Measurements from ENCODE around the gene KDM5C.

Gene KDM5C

GRCh38 chrX:53261355-53261972 lies 36.5 kb upstream of the KDM5C start:
- no peaks in the 10 kb centered on the region for H3K36me3 ChIP-seq (ENCODE audit: control insufficient read depth in 1 of 2, insufficient read depth in 2 of 2, low read length in 2 of 2)
- no peaks in the 10 kb centered on the region for H3K9me3 ChIP-seq (ENCODE audit: control insufficient read depth in 1 of 2, low read length in 2 of 2)
- no peaks in the 10 kb centered on the region for H3K27me3 ChIP-seq (ENCODE audit: control insufficient read depth in 1 of 2, insufficient read depth in 2 of 2, low read length in 2 of 2)
- peaks cover 9 to 13% of the 10 kb centered on the region in 2 donors for H3K4me1 ChIP-seq (ENCODE audit: control insufficient read depth in 1 of 2, insufficient read depth in 2 of 2, low read length in 2 of 2)
- H3K27ac ChIP-seq (ENCODE audit: low read depth, low read length): no peak overlapping the region
- no peak overlapping the region for H3K4me3 ChIP-seq (ENCODE audit: low read depth in 1 of 2, low read length in 2 of 2)
- no peak overlapping the region for H3K9ac ChIP-seq (ENCODE audit: low read depth in 1 of 2, low read length in 2 of 2)

DNA sequence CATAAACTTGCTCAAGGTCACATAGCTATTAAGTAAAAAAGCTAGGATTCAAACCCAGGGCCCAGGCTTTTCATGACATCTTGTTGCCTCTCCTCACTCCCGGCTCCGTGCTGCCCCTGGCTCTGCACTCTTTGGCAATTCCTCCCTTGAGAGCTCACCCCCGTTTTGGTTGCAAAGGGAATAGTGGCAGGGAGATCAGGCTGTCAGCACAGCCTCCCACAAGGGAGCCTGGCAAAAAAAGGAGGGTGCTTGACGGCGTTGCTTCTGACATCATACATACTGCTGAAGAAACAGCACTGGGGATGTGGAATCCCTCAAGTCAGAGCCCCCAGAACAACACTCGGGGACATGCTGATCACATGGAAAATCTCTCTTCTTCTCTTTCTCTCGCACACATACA lies 35.8 kb upstream of the KDM5C start:
- H3K36me3 ChIP-seq (ENCODE audit: control insufficient read depth in 1 of 2, insufficient read depth in 2 of 2, low read length in 2 of 2): no peaks in the 10 kb centered on the region
- H3K27ac ChIP-seq (ENCODE audit: low read depth, low read length): no peak overlapping the region
- H3K4me1 ChIP-seq (ENCODE audit: control insufficient read depth in 1 of 2, insufficient read depth in 2 of 2, low read length in 2 of 2): peaks cover 3 to 8% of the 10 kb centered on the region in 2 donors
- H3K4me3 ChIP-seq (ENCODE audit: low read depth in 1 of 2, low read length in 2 of 2): no peak overlapping the region
- no peaks in the 10 kb centered on the region for H3K27me3 ChIP-seq (ENCODE audit: control insufficient read depth in 1 of 2, insufficient read depth in 2 of 2, low read length in 2 of 2)
- H3K9ac ChIP-seq (ENCODE audit: low read depth in 1 of 2, low read length in 2 of 2): no peak overlapping the region
- no peaks in the 10 kb centered on the region for H3K9me3 ChIP-seq (ENCODE audit: control insufficient read depth in 1 of 2, low read length in 2 of 2)

DNA sequence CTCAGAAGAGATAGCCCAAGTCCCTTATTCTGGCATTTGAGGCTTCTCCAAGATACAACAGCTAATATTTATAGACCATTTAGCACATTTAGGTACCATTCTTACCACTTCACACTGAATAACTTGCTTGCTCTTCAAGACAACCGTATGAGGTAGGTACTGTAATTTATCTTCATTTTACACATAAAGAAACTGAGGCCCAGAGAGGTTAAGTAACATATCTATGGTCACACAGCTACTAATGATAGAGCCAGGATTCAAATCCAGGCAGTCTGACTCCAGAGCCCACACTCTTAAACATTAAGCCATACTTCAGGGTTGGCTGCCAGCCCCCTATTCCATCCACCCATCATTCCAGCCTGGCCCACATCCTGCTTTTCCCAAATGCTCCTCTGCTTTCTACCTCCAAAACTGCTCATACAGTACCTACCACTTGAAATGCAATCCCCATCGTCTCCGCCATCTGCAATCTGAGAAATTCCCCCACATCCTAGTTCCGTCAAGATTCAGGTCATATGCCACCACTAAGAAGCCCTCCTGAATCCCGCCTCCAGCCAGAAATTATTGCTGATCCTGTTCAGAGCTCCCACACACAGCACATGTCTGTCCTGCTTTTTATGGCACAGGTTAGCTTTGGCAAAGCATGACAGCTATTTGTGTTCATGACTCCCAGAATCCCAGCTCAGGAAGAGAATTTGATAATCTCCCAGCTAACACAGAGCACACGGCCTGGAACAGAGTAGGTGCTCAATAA lies 32.8 kb upstream of the KDM5C start:
- no peaks in the 10 kb centered on the region for H3K4me1 ChIP-seq (ENCODE audit: control insufficient read depth in 1 of 2, insufficient read depth in 2 of 2, low read length in 2 of 2)
- H3K4me3 ChIP-seq (ENCODE audit: low read depth in 1 of 2, low read length in 2 of 2): no peak overlapping the region
- H3K27ac ChIP-seq (ENCODE audit: low read depth, low read length): no peak overlapping the region
- H3K27me3 ChIP-seq (ENCODE audit: control insufficient read depth in 1 of 2, insufficient read depth in 2 of 2, low read length in 2 of 2): no peaks in the 10 kb centered on the region
- peaks cover 0 to 3% of the 10 kb centered on the region in 2 donors for H3K36me3 ChIP-seq (ENCODE audit: control insufficient read depth in 1 of 2, insufficient read depth in 2 of 2, low read length in 2 of 2)
- H3K9me3 ChIP-seq (ENCODE audit: control insufficient read depth in 1 of 2, low read length in 2 of 2): no peaks in the 10 kb centered on the region
- no peak overlapping the region for H3K9ac ChIP-seq (ENCODE audit: low read depth in 1 of 2, low read length in 2 of 2)

DNA sequence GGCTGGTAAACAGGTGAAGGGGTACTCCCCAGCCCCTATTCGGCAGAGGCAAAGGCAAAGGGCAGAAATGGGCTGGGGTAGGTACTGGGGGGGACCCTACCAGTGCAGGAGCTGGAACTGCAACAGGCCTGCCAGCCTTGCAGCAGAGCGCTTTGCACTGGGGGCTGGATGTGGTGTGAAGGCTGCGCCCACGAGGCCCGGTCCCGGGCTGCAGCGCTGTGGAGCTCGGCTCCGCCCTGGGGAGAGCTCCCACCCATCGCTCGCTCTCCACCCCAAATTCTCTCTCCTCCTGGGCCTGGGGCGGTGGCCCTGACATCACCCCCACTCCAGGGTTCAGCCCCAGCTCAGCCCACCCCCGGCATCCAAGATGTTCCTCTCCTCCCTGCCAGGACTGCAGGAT lies 32.2 kb upstream of the KDM5C start:
- H3K36me3 ChIP-seq (ENCODE audit: control insufficient read depth in 1 of 2, insufficient read depth in 2 of 2, low read length in 2 of 2): peaks cover 0 to 3% of the 10 kb centered on the region in 2 donors
- H3K27me3 ChIP-seq (ENCODE audit: control insufficient read depth in 1 of 2, insufficient read depth in 2 of 2, low read length in 2 of 2): no peaks in the 10 kb centered on the region
- no peaks in the 10 kb centered on the region for H3K9me3 ChIP-seq (ENCODE audit: control insufficient read depth in 1 of 2, low read length in 2 of 2)
- H3K4me3 ChIP-seq (ENCODE audit: low read depth in 1 of 2, low read length in 2 of 2): no peak overlapping the region
- H3K9ac ChIP-seq (ENCODE audit: low read depth in 1 of 2, low read length in 2 of 2): no peak overlapping the region
- no peak overlapping the region for H3K27ac ChIP-seq (ENCODE audit: low read depth, low read length)
- no peaks in the 10 kb centered on the region for H3K4me1 ChIP-seq (ENCODE audit: control insufficient read depth in 1 of 2, insufficient read depth in 2 of 2, low read length in 2 of 2)

- Histone ChIP-seq H3K27ac (ENCODE audit: low read depth, low read length) (no peak overlapping the region), H3K36me3 (ENCODE audit: control insufficient read depth in 1 of 2, insufficient read depth in 2 of 2, low read length in 2 of 2) (peaks cover 0 to 3% of the 10 kb centered on the region in 2 donors), H3K9me3 (ENCODE audit: control insufficient read depth in 1 of 2, low read length in 2 of 2) (no peaks in the 10 kb centered on the region), H3K4me3 (ENCODE audit: low read depth in 1 of 2, low read length in 2 of 2) (no peak overlapping the region), H3K4me1 (ENCODE audit: control insufficient read depth in 1 of 2, insufficient read depth in 2 of 2, low read length in 2 of 2) (no peaks in the 10 kb centered on the region), H3K9ac (ENCODE audit: low read depth in 1 of 2, low read length in 2 of 2) (no peak overlapping the region), H3K27me3 (ENCODE audit: control insufficient read depth in 1 of 2, insufficient read depth in 2 of 2, low read length in 2 of 2) (no peaks in the 10 kb centered on the region)
These were observed 31.5 kb upstream of the KDM5C start for GRCh38 chrX:53256446-53257041.

DNA sequence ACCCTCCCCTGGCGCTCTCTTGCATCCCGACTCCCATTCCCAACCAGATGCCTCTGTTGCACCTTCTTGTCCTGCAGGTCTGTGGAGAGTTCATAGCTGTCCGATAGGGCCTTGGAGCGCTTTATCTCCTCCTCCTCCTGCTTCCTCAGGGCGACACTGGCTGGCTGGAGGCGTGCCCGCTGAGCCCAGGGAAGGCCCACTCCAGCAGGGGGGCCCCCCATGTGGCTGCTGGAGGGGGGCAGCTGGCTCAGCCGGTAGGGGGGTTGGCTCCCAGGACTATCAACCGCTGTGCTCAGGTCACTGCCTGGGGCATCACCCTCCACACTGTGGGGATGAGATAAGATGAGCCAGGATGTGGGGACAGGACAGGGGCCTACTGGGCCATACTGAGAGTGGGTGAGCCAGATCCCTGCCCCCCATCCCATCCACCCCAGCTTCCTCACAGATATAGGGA lies 30.8 kb upstream of the KDM5C start:
- Histone ChIP-seq H3K27ac (ENCODE audit: low read depth, low read length) (no peak overlapping the region), H3K27me3 (ENCODE audit: control insufficient read depth in 1 of 2, insufficient read depth in 2 of 2, low read length in 2 of 2) (no peaks in the 10 kb centered on the region), H3K36me3 (ENCODE audit: control insufficient read depth in 1 of 2, insufficient read depth in 2 of 2, low read length in 2 of 2) (peaks cover 0 to 3% of the 10 kb centered on the region in 2 donors), H3K9me3 (ENCODE audit: control insufficient read depth in 1 of 2, low read length in 2 of 2) (no peaks in the 10 kb centered on the region), H3K4me3 (ENCODE audit: low read depth in 1 of 2, low read length in 2 of 2) (no peak overlapping the region), H3K4me1 (ENCODE audit: control insufficient read depth in 1 of 2, insufficient read depth in 2 of 2, low read length in 2 of 2) (no peaks in the 10 kb centered on the region), H3K9ac (ENCODE audit: low read depth in 1 of 2, low read length in 2 of 2) (no peak overlapping the region)

GRCh38 chrX:53254570-53255461 lies 29.8 kb upstream of the KDM5C start:
- no peaks in the 10 kb centered on the region for H3K27me3 ChIP-seq (ENCODE audit: control insufficient read depth in 1 of 2, insufficient read depth in 2 of 2, low read length in 2 of 2)
- H3K9ac ChIP-seq (ENCODE audit: low read depth in 1 of 2, low read length in 2 of 2): no peak overlapping the region
- H3K4me1 ChIP-seq (ENCODE audit: control insufficient read depth in 1 of 2, insufficient read depth in 2 of 2, low read length in 2 of 2): no peaks in the 10 kb centered on the region
- no peak overlapping the region for H3K4me3 ChIP-seq (ENCODE audit: low read depth in 1 of 2, low read length in 2 of 2)
- no peak overlapping the region for H3K27ac ChIP-seq (ENCODE audit: low read depth, low read length)
- peaks cover 0 to 3% of the 10 kb centered on the region in 2 donors for H3K36me3 ChIP-seq (ENCODE audit: control insufficient read depth in 1 of 2, insufficient read depth in 2 of 2, low read length in 2 of 2)
- H3K9me3 ChIP-seq (ENCODE audit: control insufficient read depth in 1 of 2, low read length in 2 of 2): no peaks in the 10 kb centered on the region

DNA sequence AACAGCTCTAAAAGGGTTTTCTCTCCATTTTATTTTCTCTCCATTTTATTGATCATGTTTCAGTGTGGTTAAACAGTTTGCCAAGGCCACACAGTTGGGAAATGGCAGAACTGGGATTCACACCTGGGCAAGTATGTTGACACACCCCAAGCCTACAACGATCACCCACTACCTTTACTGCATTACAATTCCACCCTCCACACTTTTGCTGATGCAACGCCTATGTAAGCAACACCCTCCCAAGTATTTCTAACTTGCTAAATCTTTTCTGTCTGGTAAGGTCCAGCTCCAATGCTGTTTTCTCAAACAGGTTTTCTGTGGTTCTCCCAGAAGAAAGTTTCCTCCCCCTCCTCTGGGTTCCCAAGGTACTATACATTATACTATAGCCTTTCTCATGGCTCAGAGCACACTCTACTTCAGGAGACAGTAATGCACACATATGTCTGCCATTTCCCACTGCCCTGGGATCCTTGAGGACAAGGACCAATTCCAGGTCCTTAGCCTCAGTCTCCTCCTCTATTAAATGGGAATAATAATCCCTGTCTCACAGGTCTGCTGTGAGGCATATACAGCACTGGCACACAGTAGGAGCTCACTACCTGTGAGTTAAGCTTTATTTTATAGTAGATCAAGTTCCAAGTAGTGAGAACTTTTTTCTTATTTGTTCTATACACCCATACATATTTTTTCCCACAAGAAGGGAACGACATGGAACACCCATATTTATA lies 28.4 kb upstream of the KDM5C start:
- H3K9ac ChIP-seq (ENCODE audit: low read depth in 1 of 2, low read length in 2 of 2): no peak overlapping the region
- H3K36me3 ChIP-seq (ENCODE audit: control insufficient read depth in 1 of 2, insufficient read depth in 2 of 2, low read length in 2 of 2): peaks cover 0 to 5% of the 10 kb centered on the region in 2 donors
- H3K9me3 ChIP-seq (ENCODE audit: control insufficient read depth in 1 of 2, low read length in 2 of 2): no peaks in the 10 kb centered on the region

DNA sequence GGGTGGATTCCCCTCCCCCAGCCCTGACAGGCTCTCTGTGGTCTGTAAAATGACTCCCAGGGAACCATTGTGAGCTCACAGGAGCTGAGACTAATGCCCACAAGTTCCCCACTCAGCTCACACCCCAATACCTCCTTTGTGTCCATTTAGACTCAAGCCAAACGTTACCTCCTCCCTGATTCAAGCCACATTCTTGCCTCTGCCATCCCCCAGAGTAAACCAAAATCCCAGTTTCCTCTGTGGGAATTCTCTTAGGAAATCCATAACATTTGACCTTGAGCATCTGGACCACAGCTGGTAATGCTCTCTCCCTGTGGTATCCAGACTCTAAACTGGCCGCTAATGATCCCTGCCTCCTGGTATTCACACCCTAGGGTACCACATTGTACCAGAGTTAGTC lies 26.3 kb upstream of the KDM5C start:
- Histone ChIP-seq H3K4me1 (ENCODE audit: control insufficient read depth in 1 of 2, insufficient read depth in 2 of 2, low read length in 2 of 2) (no peaks in the 10 kb centered on the region), H3K27ac (ENCODE audit: low read depth, low read length) (no peak overlapping the region), H3K9me3 (ENCODE audit: control insufficient read depth in 1 of 2, low read length in 2 of 2) (no peaks in the 10 kb centered on the region), H3K9ac (ENCODE audit: low read depth in 1 of 2, low read length in 2 of 2) (no peak overlapping the region), H3K27me3 (ENCODE audit: control insufficient read depth in 1 of 2, insufficient read depth in 2 of 2, low read length in 2 of 2) (no peaks in the 10 kb centered on the region), H3K4me3 (ENCODE audit: low read depth in 1 of 2, low read length in 2 of 2) (no peak overlapping the region), H3K36me3 (ENCODE audit: control insufficient read depth in 1 of 2, insufficient read depth in 2 of 2, low read length in 2 of 2) (peaks cover 8 to 26% of the 10 kb centered on the region in 2 donors)

More for the DNA sequence above, 28.4 kb upstream of the KDM5C start:
- Histone ChIP-seq H3K27ac (ENCODE audit: low read depth, low read length) (no peak overlapping the region), H3K4me3 (ENCODE audit: low read depth in 1 of 2, low read length in 2 of 2) (no peak overlapping the region), H3K27me3 (ENCODE audit: control insufficient read depth in 1 of 2, insufficient read depth in 2 of 2, low read length in 2 of 2) (no peaks in the 10 kb centered on the region), H3K4me1 (ENCODE audit: control insufficient read depth in 1 of 2, insufficient read depth in 2 of 2, low read length in 2 of 2) (no peaks in the 10 kb centered on the region)
